Mesodermal cell (in vitro differentiated cells): ENCODE measurements around the gene TMEM255B.

Source experiments
- H3K27ac ChIP-seq: 2 replicates; pipeline ENCODE4 v1.7.0; 2013; ENCODE audit warnings: mild to moderate bottlenecking, low read depth, low read length, moderate library complexity; ENCODE audit not compliant: severe bottlenecking
- H3K36me3 ChIP-seq: 2 replicates; pipeline ENCODE4 v1.7.1; 2013; ENCODE audit warnings: mild to moderate bottlenecking, low read length, moderate library complexity; ENCODE audit not compliant: control insufficient read depth, insufficient read depth
- H3K4me1 ChIP-seq: one replicate; pipeline ENCODE4 v1.7.1; 2013; ENCODE audit warnings: mild to moderate bottlenecking, low read length; ENCODE audit not compliant: insufficient read depth, control insufficient read depth, poor library complexity, severe bottlenecking
- H3K4me3 ChIP-seq: 2 replicates; pipeline ENCODE4 v1.7.0; 2013; ENCODE audit warnings: low read length, control low read depth, mild to moderate bottlenecking; ENCODE audit not compliant: insufficient read depth, poor library complexity, severe bottlenecking; ENCODE audit errors: extremely low read depth
- H3K9me3 ChIP-seq: 2 replicates; pipeline ENCODE4 v1.7.1; 2013; ENCODE audit warnings: mild to moderate bottlenecking, low read length, moderate library complexity; ENCODE audit not compliant: control insufficient read depth
- WGBS, 2 experiments: methylation state at CpG; one replicate each; pipeline ENCODE4 v1.1.5; 2013; ENCODE audit warnings: missing lambda C conversion rate in 2 of 2; ENCODE audit not compliant: insufficient coverage in 2 of 2; 5-methylcytosine and 5-hydroxymethylcytosine counted together

TMEM255B gene

GRCh38 chr13:113800576-113800926, 41.5 kb downstream of the TMEM255B start:
- H3K36me3 ChIP-seq = no peaks in the 10 kb centered on the region
- WGBS, 2 experiments = 90% methylated on average over 3 to 6 of the region's 10 CpGs
- H3K27ac ChIP-seq = no peak overlapping the region
- no peaks in the 10 kb centered on the region for H3K4me1 ChIP-seq
- H3K9me3 ChIP-seq = no peaks in the 10 kb centered on the region
- H3K4me3 ChIP-seq = no peak overlapping the region

GRCh38 chr13:113801289-113801961, 42.4 kb downstream of the TMEM255B start:
- no peak overlapping the region for H3K27ac ChIP-seq
- 92 to 94% methylated on average over 26 to 33 of the region's 33 CpGs for WGBS, 2 experiments
- no peaks in the 10 kb centered on the region for H3K36me3 ChIP-seq

GRCh38 chr13:113802090-113802531, 43.1 kb downstream of the TMEM255B start:
- H3K27ac ChIP-seq = no peak overlapping the region

More at GRCh38 chr13:113801289-113801961, 42.4 kb downstream of the TMEM255B start:
- H3K4me3 ChIP-seq = no peak overlapping the region
- no peaks in the 10 kb centered on the region for H3K4me1 ChIP-seq
- H3K9me3 ChIP-seq = no peaks in the 10 kb centered on the region

GRCh38 chr13:113802761-113803160, 43.7 kb downstream of the TMEM255B start:
- Histone ChIP-seq H3K9me3 (peaks cover under 1% of the 10 kb centered on the region), H3K36me3 (no peaks in the 10 kb centered on the region), H3K27ac (no peak overlapping the region), H3K4me3 (no peak overlapping the region), H3K4me1 (no peaks in the 10 kb centered on the region)
- 85 to 87% methylated on average over 7 to 20 of the region's 25 CpGs for WGBS, 2 experiments

More at GRCh38 chr13:113802090-113802531, 43.1 kb downstream of the TMEM255B start:
- no peak overlapping the region for H3K4me3 ChIP-seq
- H3K4me1 ChIP-seq = no peaks in the 10 kb centered on the region
- H3K9me3 ChIP-seq = no peaks in the 10 kb centered on the region
- 39 to 65% methylated on average over 5 to 9 of the region's 15 CpGs for WGBS, 2 experiments
- no peaks in the 10 kb centered on the region for H3K36me3 ChIP-seq

GRCh38 chr13:113803409-113804016, 44.5 kb downstream of the TMEM255B start:
- Histone ChIP-seq H3K4me1 (no peaks in the 10 kb centered on the region), H3K4me3 (no peak overlapping the region), H3K27ac (no peak overlapping the region), H3K36me3 (no peaks in the 10 kb centered on the region), H3K9me3 (peaks cover 8% of the 10 kb centered on the region)
- WGBS, 2 experiments = 67 to 83% methylated on average over 13 of the region's 32 CpGs

GRCh38 chr13:113804017-113804702, 45.1 kb downstream of the TMEM255B start:
- WGBS, 2 experiments = 83 to 95% methylated on average over 12 to 20 of the region's 34 CpGs
- Histone ChIP-seq H3K27ac (no peak overlapping the region), H3K4me3 (no peak overlapping the region), H3K36me3 (no peaks in the 10 kb centered on the region), H3K9me3 (peaks cover 13% of the 10 kb centered on the region), H3K4me1 (no peaks in the 10 kb centered on the region)

GRCh38 chr13:113804703-113805430, 45.8 kb downstream of the TMEM255B start:
- Histone ChIP-seq H3K36me3 (no peaks in the 10 kb centered on the region), H3K9me3 (peaks cover 13% of the 10 kb centered on the region), H3K27ac (no peak overlapping the region), H3K4me3 (no peak overlapping the region), H3K4me1 (no peaks in the 10 kb centered on the region)
- 94 to 99% methylated on average over 12 to 37 of the region's 39 CpGs for WGBS, 2 experiments

GRCh38 chr13:113805431-113806103, 46.5 kb downstream of the TMEM255B start:
- 93 to 95% methylated on average over 26 of the region's 27 CpGs for WGBS, 2 experiments
- Histone ChIP-seq H3K4me3 (no peak overlapping the region), H3K4me1 (no peaks in the 10 kb centered on the region), H3K9me3 (peaks cover 13% of the 10 kb centered on the region), H3K27ac (no peak overlapping the region), H3K36me3 (no peaks in the 10 kb centered on the region)

- Histone ChIP-seq H3K4me1 (no peaks in the 10 kb centered on the region), H3K9me3 (peaks cover 13% of the 10 kb centered on the region), H3K4me3 (no peak overlapping the region), H3K27ac (no peak overlapping the region), H3K36me3 (no peaks in the 10 kb centered on the region)
- WGBS, 2 experiments = 92 to 100% methylated on average over 8 to 11 of the region's 11 CpGs
These were observed 47.1 kb downstream of the TMEM255B start for GRCh38 chr13:113806104-113806471.

- no peak overlapping the region for H3K4me3 ChIP-seq
- WGBS, 2 experiments = 89 to 93% methylated on average over 11 to 13 of the region's 13 CpGs
- H3K4me1 ChIP-seq = no peaks in the 10 kb centered on the region
These were observed 47.5 kb downstream of the TMEM255B start for GRCh38 chr13:113806526-113806925.

More at GRCh38 chr13:113806526-113806925, 47.5 kb downstream of the TMEM255B start:
- Histone ChIP-seq H3K9me3 (peaks cover 13% of the 10 kb centered on the region), H3K27ac (no peak overlapping the region), H3K36me3 (no peaks in the 10 kb centered on the region)
